ENCODE results near the gene CD27.
"Not testable (repeated sequence)": the region's sequence is repeated elsewhere in the genome, so short reads cannot be mapped to it uniquely, and the experiment has no call there.

Gene CD27

DNA sequence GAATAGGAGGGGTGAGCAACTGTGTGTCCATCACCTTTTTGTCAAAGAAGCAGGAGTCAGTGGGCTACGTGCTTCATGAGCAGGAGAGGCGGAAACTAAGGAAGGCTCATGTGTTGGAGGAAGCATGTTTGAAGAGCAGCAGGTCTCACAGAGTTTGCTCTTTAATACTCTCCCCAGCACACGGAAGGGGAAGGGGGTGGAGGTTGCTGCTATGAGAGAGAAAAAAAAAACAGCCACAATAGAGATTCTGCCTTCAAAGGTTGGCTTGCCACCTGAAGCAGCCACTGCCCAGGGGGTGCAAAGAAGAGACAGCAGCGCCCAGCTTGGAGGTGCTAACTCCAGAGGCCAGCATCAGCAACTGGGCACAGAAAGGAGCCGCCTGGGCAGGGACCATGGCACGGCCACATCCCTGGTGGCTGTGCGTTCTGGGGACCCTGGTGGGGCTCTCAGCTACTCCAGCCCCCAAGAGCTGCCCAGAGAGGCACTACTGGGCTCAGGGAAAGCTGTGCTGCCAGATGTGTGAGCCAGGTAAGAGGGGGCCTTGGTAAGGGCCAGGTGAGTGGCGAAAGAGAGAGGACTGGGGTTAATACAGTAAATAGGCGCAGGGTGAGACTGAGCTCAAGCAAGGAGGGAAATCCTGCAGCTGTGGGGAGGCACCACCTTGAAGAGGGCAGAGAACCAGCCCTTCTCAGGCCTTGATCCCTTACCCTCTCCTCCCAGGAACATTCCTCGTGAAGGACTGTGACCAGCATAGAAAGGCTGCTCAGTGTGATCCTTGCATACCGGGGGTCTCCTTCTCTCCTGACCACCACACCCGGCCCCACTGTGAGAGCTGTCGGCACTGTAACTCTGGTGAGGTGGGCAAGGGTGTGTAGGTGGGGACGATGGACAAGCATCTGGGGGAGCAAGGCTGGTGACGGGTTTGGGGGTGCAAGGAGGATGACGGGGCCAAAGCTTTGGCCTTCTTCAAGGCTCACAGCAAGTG lies at the start of gene CD27:
TSS of gene CD27 (plus strand) at position 252 of the 985 bp plus-strand sequence. CDS start at position 393, 141 bp downstream.
- DNase-seq (ENCODE audit: low read depth in 2 of 2) = no peak

DNA sequence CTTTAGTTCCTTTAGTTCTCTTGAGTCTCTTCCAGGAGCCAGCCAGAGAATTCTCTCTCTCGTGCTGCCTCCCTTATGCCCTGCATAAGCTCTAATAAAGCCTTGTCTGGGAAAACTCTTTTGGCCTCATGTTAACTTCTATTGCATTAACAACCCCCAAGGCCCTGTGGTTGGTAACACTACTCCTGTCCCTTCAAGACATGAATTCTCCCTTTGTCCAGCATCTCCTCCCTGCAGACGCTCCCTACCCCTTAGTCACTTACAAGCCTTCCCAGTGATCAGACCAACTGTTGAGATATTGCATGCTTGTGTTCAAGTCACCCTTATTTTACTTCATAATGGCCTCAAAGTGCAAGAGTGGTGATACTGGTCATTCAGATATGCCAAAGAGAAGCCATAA lies 48.7 kb upstream of the CD27 start:
- DNase-seq (ENCODE audit: low read depth in 2 of 2) = no peak

DNA sequence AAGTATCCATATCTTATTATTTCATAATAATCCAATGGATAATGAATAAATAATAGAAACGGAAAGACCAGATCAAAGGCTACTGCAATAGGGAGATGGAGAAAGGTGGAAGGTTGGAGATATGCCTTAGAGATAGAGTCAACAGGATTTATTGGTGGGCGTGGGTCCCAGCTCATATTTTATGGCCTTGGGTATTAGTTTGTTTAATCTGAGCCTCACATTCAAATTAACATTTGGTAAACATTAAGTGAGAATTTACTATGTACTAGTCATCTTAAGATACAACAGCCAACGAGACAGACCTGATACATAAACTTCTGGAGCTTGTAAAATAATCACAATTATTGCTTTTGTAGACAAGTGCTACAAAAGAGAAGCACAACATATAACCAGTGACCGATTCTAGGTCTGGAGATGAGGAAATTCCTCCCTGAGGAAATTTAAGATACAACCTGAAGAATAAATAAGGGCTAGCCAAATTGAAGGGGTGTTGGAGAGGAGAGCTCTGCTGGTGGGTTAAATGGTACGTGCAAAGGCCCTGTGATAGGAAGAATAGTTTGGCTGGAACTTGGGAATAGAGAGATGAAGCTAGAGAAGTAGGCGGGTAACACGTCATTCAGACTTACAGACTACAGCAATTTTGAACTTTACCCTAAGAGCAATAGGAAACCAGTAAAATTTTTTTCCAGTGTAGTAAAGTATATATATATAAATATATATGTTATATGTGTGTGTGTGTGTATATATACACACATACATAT lies 44.7 kb upstream of the CD27 start:
- DNase-seq (ENCODE audit: low read depth in 2 of 2) = no peak

DNA sequence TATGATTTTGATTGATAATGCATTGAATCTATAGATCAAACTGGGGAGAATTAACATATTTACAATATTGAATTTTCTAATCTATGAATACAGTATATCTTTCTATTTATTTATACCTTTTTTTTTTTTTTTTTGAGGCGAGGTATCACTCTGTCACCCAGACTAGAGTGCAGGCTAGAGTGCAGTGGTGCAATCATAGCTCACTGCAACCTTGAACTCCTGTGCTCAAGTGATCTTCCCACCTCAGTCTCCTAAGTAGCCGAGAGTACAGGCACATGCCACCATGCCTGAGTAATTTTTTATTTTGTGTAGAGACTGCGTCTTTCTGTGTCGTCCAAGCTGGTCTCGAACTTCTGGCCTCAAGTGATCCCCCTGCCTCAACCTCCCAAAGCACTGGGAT lies 40.4 kb upstream of the CD27 start:
- no peak for DNase-seq (ENCODE audit: low read depth in 2 of 2)

DNA sequence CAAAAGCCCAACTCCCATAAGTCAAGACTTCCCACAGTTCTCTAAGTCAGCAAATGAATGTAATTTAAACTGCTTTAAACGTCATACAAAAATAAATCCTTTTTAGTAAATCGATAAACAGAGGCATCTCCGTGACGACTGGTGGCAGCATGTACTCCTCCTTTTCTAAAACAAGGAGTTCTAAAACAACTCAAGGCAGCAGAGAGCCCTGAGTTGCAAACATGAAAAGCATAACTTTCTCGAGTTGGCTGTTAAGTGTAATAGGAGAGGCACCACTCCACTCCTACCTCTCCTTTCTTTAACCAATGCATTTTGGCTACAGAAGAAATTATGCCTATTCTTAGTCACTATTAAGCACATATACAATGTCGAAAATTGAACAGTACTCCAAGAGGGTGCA lies 38.8 kb upstream of the CD27 start:
- DNase-seq (ENCODE audit: low read depth in 2 of 2) = no peak

DNA sequence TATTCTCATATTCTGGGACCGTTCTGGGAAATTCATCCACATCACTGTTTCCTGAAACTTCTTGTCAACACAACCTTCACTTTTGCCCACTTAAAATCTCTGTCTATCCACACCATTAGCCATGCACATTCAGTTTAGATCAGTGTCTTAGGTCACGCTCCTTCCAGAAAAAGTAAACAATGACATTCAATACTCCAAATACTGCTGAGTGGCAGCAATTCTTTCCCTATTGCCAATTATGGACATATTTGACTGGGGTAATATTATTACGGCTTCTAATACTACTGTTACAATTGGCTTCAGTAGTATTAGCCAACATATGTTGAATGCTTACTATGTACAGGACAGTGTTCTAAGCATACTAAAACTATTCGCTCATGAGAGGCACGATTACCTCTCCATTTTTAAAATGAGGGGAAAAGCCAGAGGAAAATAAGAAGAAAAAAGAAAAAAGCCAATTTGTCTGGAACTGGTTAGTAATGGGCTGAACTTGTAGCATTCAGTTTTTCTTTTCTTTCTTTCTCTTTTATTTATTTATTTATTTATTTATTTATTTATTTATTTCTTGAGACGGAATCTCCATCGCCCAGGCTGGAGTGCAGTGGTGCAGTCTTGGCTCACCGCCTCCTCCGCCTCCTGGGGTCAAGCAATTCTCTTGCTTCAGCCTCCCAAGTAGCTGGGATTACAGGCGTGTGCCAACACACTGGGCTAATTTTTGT lies 37.4 kb upstream of the CD27 start:
- no peak for DNase-seq (ENCODE audit: low read depth in 2 of 2)

DNA sequence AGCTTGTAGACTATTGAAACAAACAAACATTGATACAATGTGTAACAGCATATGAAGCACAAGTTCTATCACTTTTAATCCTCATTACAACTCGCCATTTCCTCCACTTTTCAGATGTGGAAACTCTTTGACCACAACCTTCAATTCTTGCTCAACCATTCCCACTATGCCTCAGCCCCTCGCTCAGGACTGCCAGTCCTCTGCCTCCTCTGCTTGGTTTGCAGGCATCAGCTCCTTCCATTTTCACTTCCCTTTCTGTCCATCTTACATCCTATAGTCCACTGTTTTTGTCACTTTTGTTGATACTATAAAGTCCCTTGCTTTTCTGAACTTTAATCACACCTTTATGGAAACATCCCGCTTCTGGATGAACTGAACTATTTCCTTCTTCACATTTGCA lies 28.2 kb upstream of the CD27 start:
- no peak for DNase-seq (ENCODE audit: low read depth in 2 of 2)

DNA sequence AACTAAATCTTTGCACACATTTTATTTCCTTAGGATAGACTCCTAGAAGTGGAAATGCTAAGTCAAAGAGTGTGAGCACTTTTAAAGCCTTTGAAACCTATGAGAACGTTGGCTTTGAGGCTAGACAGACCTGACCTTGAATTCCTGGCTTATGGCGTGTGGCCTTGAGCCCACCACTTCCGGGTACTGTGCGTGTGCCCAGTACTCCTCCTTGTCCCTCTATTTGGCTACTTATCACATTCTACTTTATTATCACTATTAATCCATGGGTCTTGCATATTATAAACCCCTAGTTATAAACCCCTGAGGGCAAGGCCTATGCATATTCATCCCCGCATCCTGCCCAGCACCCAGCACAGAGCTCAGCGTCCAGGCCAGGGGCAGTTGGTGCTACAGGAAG lies 26.0 kb upstream of the CD27 start:
- DNase-seq (ENCODE audit: low read depth in 2 of 2) = no peak

DNA sequence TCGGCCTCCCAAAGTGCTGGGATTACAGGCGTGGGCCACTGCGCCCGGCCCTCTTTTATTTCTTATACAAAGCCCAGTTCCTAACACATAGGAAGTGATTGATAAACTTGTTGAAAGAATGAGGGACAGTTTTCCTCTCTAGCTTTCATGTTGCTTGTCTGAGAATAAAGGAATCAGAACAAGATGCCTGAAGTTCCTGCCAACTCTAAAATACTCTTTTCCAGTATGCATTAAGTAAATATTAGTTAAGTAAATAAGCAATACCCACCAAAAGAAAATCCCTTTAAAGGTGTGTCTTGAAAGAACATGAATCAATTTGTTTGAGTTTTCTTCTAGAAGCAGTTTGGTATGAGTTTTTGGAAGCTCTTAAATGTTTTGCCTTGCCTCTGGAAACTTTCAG lies 24.4 kb upstream of the CD27 start:
- no peak for DNase-seq (ENCODE audit: low read depth in 2 of 2)

DNA sequence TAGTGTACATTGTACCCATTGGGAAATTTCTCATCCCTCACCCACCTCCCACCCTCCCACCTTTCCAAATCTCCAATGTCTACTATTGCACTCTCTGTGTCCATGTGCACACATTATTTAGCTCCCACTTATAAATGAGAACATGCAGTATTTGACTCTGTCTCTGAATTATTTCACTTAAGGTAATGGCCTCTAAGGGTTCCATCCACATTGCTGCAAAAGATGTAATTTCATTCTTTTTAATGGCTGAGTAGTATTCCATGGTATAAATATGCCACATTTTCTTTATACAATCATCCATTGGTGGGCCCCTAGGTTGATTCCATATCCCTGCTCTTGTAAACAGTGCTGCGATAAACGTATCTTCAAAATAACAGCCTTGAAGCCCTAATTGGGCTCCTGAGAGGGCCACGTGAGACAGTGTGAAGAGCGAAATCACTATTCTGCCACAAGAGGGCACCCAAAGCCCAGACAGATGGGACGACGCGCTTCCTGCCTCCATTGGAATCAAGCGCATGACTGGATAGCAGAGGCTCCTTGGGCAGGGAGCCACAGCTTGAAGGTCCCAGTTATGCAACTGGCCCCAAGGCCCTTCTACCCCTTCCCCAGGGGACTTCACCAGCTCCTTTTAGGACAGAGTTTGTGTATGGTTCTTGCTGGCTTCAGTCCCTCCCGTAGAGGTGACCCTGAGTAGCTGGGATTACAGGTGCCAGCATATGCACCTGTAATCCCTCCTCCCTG lies 21.3 kb upstream of the CD27 start:
- DNase-seq (ENCODE audit: low read depth in 2 of 2) = peak; percentile 60 to 67

DNA sequence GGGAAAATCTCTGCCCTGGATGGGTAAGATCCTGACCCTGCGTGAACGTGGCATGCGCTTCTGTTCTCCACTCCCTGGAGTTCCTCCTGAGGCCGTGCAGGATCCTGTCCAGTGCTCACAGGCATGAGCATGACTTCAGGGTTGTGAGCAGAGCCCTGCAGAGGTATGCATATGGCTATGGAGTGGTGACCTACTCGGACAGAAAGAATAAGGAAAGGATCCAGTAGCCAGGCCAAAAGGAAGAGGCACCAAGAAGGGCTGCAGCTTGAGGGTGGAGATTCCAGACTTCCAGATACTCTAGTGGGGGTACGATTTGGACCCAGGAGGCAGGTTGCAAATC lies 20.8 kb upstream of the CD27 start:
- DNase-seq (ENCODE audit: low read depth in 2 of 2) = no peak

DNA sequence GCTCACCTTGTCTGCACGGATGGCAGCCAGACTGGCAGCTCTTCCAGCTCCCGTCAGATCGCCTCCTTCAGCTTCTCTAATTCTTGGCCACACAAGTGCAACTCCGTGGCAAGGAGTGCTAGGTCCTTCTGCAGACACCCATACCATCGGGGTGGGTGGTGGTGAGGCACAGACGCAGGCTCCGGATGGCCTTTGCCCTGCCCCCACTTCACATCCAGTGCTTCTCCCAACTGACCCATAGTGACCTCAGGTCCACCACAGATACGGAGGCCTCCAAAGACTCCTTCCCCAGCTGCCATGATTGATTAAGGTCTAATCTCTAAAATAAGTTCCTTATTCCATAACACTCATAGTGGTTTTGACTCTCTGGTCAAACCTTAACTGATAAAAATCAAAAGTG lies 19.9 kb upstream of the CD27 start:
- DNase-seq (ENCODE audit: low read depth in 2 of 2) = no peak

DNA sequence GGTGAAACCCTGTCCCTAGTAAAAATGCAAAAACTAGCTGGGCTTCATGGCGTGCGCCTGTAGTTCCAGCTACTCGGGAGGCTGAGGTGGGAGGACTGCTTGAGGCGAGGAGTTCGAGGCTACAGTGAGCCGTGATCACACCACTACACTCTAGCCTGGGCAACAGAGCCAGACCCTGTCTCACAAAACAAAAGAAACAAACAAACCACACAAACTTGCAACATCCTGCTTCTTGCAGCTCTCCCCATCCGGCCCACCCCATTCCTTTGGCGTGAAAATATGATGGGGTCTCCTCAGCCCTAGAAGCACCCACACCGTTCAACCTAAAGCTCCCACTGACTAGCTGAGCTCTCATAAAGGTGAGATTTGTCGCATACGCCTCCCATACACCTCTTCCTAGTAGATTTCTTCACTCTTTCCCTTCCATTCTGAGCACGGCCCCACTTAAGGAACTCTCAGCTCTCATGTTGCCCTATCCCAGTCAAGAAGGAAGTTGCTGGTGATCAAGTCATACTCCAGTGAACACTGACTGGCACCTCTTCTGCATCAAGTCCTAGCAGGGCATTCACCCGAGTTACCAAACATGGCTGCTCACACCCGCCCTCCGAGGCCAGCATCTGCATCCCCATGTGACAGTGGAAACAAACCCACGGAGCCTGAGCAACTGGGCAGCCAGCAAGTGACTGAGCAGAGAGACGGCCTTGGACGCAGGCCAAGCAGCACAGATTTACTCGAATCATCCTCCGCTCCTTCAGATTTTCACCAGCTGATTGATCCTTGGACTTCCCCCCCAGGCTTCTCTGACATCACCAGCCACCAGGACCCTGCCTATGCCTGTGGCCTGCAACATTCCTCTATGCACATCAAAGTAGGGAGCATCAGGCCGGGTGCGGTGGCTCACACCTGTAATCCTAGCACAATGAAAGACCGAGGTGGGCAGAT lies 18.9 kb upstream of the CD27 start:
- DNase-seq (ENCODE audit: low read depth in 2 of 2) = no peak

DNA sequence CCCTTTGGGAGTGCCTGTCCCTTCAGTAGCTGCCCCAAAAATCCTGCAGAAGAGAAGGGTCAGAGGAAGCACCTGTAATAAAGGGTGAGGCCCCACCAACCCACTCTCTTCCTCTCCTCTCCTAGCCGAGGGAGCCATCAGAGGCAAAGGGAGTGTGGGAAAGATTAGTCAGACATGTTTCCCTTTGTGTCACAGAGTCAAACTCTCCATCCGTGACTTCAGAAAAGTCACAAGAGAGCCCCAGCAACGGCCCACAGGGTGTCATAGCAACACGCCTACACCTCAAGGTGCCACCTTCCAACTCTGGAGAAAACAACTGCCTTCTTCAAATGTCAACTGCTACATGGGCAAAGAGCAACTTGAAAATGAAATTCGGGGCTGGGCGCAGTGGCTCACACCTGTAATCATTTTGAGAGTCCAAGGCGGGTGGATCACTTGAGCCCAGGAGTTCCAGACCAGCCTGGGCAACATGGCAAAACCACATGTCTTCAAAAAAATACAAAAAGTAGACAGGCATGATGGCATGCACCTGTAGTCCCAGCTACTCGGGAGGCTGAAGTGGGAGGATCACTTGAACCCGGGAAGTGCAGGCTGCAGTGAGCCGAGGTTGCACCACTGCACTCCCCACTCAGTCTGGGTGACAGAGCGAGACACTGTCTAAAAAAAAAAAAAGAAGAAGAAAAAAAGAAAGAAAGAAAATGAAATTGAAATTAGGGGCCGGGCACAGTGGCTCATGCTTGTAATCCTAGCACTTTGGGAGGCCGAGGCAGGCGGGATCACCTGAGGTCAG lies 17.7 kb upstream of the CD27 start:
- DNase-seq (ENCODE audit: low read depth in 2 of 2) = peak; percentile 87 to 93

DNA sequence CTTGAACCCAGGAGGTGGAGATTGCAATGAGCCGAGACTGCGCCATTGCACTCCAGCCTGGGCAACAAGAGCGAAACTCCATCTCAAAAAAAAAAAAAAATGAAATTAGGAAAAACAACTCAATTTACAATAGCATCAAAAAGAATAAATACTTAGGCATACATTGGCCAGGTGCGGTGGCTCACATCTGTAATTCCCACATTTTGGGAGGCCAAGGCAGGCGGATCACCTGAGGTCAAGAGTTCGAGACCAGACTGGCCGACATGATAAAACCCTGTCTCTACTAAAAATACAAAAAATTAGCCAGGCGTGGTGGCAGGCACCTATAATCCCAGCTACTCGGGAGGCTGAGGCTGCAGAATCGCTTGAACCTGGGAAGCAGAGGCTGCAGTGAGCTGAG lies 17.0 kb upstream of the CD27 start:
- DNase-seq (ENCODE audit: low read depth in 2 of 2) = not testable (repeated sequence)

DNA sequence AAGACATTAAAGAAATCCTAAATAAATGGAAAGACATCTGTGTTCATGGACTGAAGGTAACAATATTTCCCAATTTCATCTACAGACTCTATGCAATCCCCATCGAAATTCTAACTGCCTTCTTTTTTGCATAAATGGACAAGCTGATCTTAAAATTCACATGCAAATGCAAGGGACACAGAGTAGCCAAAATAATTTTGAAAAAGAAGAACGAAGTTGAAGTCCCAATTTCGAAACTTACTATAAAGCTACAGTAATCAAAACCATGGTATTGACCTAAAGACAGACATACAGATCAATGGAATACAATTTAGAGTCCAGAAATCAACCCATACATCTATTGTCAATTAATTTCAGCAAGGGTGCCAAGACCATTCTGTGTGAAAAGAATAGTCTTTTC lies 16.4 kb upstream of the CD27 start:
- no peak for DNase-seq (ENCODE audit: low read depth in 2 of 2)

DNA sequence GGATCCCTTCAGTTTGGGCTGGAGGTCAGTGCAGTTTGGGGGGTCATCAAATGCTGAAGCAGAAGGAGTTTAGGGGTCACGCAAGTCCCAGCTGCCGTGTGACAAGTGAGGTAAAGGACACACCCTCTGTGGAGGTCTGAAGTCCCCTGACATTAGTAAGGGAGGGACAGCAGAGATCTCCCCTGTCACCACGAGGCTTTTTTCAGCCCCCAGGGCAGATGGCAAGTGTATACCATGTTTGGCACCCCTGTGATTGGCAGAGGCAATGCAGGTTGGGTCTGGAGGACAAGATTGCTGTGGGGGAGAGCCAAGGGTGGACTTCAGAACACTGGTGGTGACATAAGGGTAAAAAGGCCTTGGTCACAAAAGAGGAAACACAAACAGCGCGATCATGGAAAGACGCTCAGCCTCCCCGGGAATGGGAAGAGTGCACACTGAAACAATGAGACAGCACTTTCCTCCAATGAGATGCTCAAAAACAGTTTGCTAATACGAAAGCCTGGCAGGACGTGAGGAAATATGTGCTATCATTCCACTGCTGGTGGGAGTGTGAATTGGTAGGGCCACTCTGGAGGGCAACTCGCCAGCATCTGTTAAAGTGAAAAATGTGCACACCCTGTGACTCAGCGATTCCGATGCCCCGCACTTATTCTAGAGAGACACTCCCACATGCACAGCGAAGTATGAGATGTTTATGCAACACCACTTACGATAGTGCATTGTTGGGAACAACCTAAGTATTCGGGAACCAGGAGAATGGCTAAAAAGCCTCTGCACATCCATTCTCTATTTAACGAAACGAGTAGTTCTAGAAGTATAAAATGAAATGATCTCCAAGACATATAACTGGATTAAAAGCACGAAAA lies 14.4 kb upstream of the CD27 start:
- DNase-seq (ENCODE audit: low read depth in 2 of 2) = peak; percentile 54 to 55

DNA sequence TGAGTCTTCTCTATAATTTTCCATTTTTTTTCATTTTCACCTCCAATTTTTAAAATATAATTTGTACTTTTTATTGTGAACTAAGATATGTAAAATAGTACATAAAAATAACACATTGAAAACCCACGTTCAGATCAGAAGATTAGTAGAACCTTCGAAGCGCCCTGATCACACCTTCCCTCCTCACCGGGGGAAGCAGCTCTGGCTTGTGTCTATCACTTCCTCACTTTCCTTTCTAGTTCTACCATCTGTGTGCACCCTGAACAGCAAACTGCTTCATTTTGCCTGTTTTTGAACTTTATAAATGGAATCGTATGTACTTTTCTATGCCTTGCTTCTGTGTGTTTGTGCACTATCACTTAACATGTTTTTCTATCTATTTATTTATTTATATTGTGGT lies 11.8 kb upstream of the CD27 start:
- DNase-seq (ENCODE audit: low read depth in 2 of 2) = no peak

Data from stimulated activated CD8-positive, alpha-beta memory T cell treated with anti-CD3 and anti-CD28 coated beads, Interleukin-7, amount 100 ng/mL, for 4 hours (primary cell).